Neutrophil (primary cell): ENCODE data around the gene OR2A1.
"Not testable (repeated sequence)": the region's sequence is repeated elsewhere in the genome, so short reads cannot be mapped to it uniquely, and the experiment has no call there.

Experiments used
- H3K27ac ChIP-seq: fragments of 200-600 bp; sonication (generic); 2 replicates; pipeline ENCODE4 v1.5.1; 2016; ENCODE audit warnings: mild to moderate bottlenecking, moderate library complexity
- H3K27me3 ChIP-seq: fragments of 200-600 bp; sonication (generic); 2 replicates; pipeline ENCODE4 v1.6.0; 2016; ENCODE audit warnings: mild to moderate bottlenecking
- H3K36me3 ChIP-seq: fragments of 200-600 bp; sonication (generic); 2 replicates; pipeline ENCODE4 v1.5.1; 2017
- H3K4me1 ChIP-seq, 2 experiments: fragments of 200-600 bp in 1 of 2; sonication (generic) in 1 of 2; 1 replicate in 1 of 2; 2 replicates in 1 of 2; pipeline versions ENCODE4 v1.5.1 to v1.6.1; 2013 to 2016; ENCODE audit warnings: low read depth in 1 of 2, low read length in 1 of 2, mild to moderate bottlenecking in 1 of 2, moderate library complexity in 1 of 2; ENCODE audit not compliant: control insufficient read depth in 1 of 2, insufficient read depth in 1 of 2
- H3K4me3 ChIP-seq, 2 experiments: fragments of 200-600 bp in 1 of 2; sonication (generic) in 1 of 2; 1 replicate in 1 of 2; 2 replicates in 1 of 2; pipeline ENCODE4 v1.5.1; 2013 to 2016; ENCODE audit warnings: low read depth in 1 of 2, low read length in 1 of 2, mild to moderate bottlenecking in 1 of 2, moderate library complexity in 1 of 2
- H3K9me3 ChIP-seq: fragments of 200-600 bp; sonication (generic); 2 replicates; pipeline ENCODE4 v1.5.1; 2016

OR2A1 gene

GRCh38 chr7:144302578-144303303 lies 9.5 kb upstream of the OR2A1 start:
- not testable (repeated sequence) for H3K4me3 ChIP-seq

GRCh38 chr7:144303607-144304006 lies 8.6 kb upstream of the OR2A1 start:
- not testable (repeated sequence) for H3K27ac ChIP-seq, H3K4me3 ChIP-seq, H3K4me1 ChIP-seq, H3K9me3 ChIP-seq, H3K36me3 ChIP-seq, H3K27me3 ChIP-seq

More at GRCh38 chr7:144302578-144303303, 9.5 kb upstream of the OR2A1 start:
- not testable (repeated sequence) for H3K27me3 ChIP-seq, H3K36me3 ChIP-seq, H3K27ac ChIP-seq, H3K9me3 ChIP-seq, H3K4me1 ChIP-seq

- H3K27me3 ChIP-seq, H3K4me3 ChIP-seq, H3K27ac ChIP-seq, H3K4me1 ChIP-seq, H3K9me3 ChIP-seq, H3K36me3 ChIP-seq: not testable (repeated sequence)
Measured at GRCh38 chr7:144305156-144305555, 7.1 kb upstream of the OR2A1 start.

GRCh38 chr7:144309702-144310101 lies 2.5 kb upstream of the OR2A1 start:
- H3K9me3 ChIP-seq, H3K4me1 ChIP-seq, H3K27ac ChIP-seq, H3K36me3 ChIP-seq, H3K27me3 ChIP-seq, H3K4me3 ChIP-seq: not testable (repeated sequence)

GRCh38 chr7:144311218-144311617 lies 1.0 kb upstream of the OR2A1 start:
- H3K4me3 ChIP-seq, H3K27me3 ChIP-seq, H3K27ac ChIP-seq, H3K36me3 ChIP-seq, H3K9me3 ChIP-seq, H3K4me1 ChIP-seq: not testable (repeated sequence)

- not testable (repeated sequence) for H3K27me3 ChIP-seq, H3K36me3 ChIP-seq, H3K27ac ChIP-seq, H3K4me1 ChIP-seq, H3K4me3 ChIP-seq, H3K9me3 ChIP-seq
Measured at GRCh38 chr7:144317537-144317936, 5.3 kb downstream of the OR2A1 start.

- not testable (repeated sequence) for H3K9me3 ChIP-seq, H3K4me3 ChIP-seq, H3K27me3 ChIP-seq, H3K4me1 ChIP-seq, H3K36me3 ChIP-seq, H3K27ac ChIP-seq
Measured at GRCh38 chr7:144319547-144319946, 7.3 kb downstream of the OR2A1 start.

GRCh38 chr7:144321677-144322206 lies 9.5 kb downstream of the OR2A1 start:
- not testable (repeated sequence) for H3K27me3 ChIP-seq, H3K4me3 ChIP-seq, H3K4me1 ChIP-seq, H3K27ac ChIP-seq, H3K9me3 ChIP-seq, H3K36me3 ChIP-seq

GRCh38 chr7:144323359-144323758 lies 11.1 kb downstream of the OR2A1 start:
- H3K9me3 ChIP-seq, H3K36me3 ChIP-seq, H3K4me3 ChIP-seq, H3K27ac ChIP-seq, H3K4me1 ChIP-seq, H3K27me3 ChIP-seq: not testable (repeated sequence)

GRCh38 chr7:144325868-144326267 lies 13.6 kb downstream of the OR2A1 start:
- not testable (repeated sequence) for H3K9me3 ChIP-seq, H3K27ac ChIP-seq, H3K27me3 ChIP-seq, H3K36me3 ChIP-seq, H3K4me3 ChIP-seq, H3K4me1 ChIP-seq

GRCh38 chr7:144330044-144330443 lies 17.8 kb downstream of the OR2A1 start:
- H3K4me1 ChIP-seq, H3K36me3 ChIP-seq, H3K27me3 ChIP-seq, H3K4me3 ChIP-seq, H3K9me3 ChIP-seq, H3K27ac ChIP-seq: not testable (repeated sequence)

GRCh38 chr7:144331221-144331995 lies 19.2 kb downstream of the OR2A1 start:
- H3K4me3 ChIP-seq, H3K4me1 ChIP-seq, H3K36me3 ChIP-seq, H3K27me3 ChIP-seq, H3K9me3 ChIP-seq, H3K27ac ChIP-seq: not testable (repeated sequence)

GRCh38 chr7:144331996-144332288 lies 19.7 kb downstream of the OR2A1 start:
- not testable (repeated sequence) for H3K4me3 ChIP-seq, H3K27ac ChIP-seq, H3K4me1 ChIP-seq, H3K27me3 ChIP-seq, H3K36me3 ChIP-seq, H3K9me3 ChIP-seq

- H3K36me3 ChIP-seq, H3K9me3 ChIP-seq, H3K4me3 ChIP-seq, H3K27ac ChIP-seq, H3K27me3 ChIP-seq, H3K4me1 ChIP-seq: not testable (repeated sequence)
Measured at GRCh38 chr7:144348625-144349024, 36.4 kb downstream of the OR2A1 start.
